ENCODE measurements around the gene SCGB1C2.
"Not testable (repeated sequence)": the region's sequence is repeated elsewhere in the genome, so short reads cannot be mapped to it uniquely, and the experiment has no call there.

GRCh38 chr17:134332-134785 is 3.0 kb upstream of the SCGB1C2 start:
- TF ChIP-seq CTCF (conservative IDR thresholded peaks at IDR 0.05; ENCODE audit: low read length) = peak; percentile 29; the same call in 1 of the 2 replicates
- TF ChIP-seq EZH2phosphoT487 (IDR thresholded peaks at IDR 0.05; ENCODE audit: borderline replicate concordance) = not testable (repeated sequence)

All from Loucy (cell line).